Measurements from ENCODE around the gene FOXM1. TPM values are rescaled to one million over a fixed set of nuclear protein-coding genes. Genes with fewer than 3 reads are reported as not detected.

The FOXM1 gene
- total RNA-seq, 2 experiments from 2014 or later: 0.59 to 0.80 TPM

DNA sequence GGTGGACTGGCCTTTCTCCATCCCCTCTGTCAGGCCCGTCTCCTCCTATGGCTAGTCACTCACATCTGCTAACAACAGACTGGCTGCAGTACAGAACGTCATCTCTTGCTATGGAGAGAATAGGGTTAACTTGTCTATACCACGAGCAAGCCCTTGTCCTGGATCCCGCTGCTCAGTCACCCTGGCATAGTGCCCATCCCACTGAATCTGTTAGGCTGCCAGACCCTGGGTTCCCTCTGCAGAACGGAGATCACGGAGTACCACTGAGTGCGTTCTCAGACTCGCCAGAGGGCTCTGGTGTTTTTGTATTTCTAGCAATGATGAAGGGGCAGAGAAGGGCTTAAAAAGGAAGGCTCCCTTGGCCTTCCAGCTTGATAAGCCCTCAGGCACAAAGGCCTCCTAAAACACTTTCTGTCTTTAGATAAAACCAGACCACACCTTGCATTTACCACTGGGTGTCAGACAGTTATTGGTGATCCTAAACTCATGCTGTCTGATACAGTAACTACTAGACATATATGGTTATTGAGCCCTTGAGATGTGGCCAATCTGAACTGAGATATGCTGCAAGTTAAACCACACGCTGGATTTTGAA, 35.8 kb downstream of the FOXM1 start:
- peaks cover 65% of the 10 kb centered on the region for H3K36me3 Mint-ChIP-seq (ENCODE audit: low read depth)
- no peak for DNase-seq
- TF ChIP-seq, protein P1, sequence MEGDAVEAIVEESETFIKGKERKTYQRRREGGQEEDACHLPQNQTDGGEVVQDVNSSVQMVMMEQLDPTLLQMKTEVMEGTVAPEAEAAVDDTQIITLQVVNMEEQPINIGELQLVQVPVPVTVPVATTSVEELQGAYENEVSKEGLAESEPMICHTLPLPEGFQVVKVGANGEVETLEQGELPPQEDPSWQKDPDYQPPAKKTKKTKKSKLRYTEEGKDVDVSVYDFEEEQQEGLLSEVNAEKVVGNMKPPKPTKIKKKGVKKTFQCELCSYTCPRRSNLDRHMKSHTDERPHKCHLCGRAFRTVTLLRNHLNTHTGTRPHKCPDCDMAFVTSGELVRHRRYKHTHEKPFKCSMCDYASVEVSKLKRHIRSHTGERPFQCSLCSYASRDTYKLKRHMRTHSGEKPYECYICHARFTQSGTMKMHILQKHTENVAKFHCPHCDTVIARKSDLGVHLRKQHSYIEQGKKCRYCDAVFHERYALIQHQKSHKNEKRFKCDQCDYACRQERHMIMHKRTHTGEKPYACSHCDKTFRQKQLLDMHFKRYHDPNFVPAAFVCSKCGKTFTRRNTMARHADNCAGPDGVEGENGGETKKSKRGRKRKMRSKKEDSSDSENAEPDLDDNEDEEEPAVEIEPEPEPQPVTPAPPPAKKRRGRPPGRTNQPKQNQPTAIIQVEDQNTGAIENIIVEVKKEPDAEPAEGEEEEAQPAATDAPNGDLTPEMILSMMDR (IDR thresholded peaks at IDR 0.05): no peak
- no peak overlapping the region for H3K27ac Mint-ChIP-seq
- POLR2A ChIA-PET: no interaction called here
- H3K9me3 Mint-ChIP-seq: no peaks in the 10 kb centered on the region
- H3K27me3 ChIP-seq (ENCODE audit: control insufficient read depth in 1 of 2, insufficient read depth in 2 of 2, low read length in 2 of 2): no peaks in the 10 kb centered on the region
- no peaks in the 10 kb centered on the region for H3K27me3 Mint-ChIP-seq
- no peak overlapping the region for H3K4me3 ChIP-seq (ENCODE audit: low read length)
- CTCF ChIA-PET: no interaction called here
- H3K9me3 ChIP-seq (ENCODE audit: control insufficient read depth in 1 of 2, insufficient read depth in 1 of 2, low read length in 2 of 2): no peaks in the 10 kb centered on the region
- peaks cover 58% of the 10 kb centered on the region for H3K36me3 ChIP-seq (ENCODE audit: insufficient read depth, low read length)
- no peaks in the 10 kb centered on the region for H3K4me1 Mint-ChIP-seq (ENCODE audit: low read depth)
- no peaks in the 10 kb centered on the region for H3K4me1 ChIP-seq (ENCODE audit: insufficient read depth, low read length)
- no peak overlapping the region for H3K4me3 Mint-ChIP-seq
- no peak overlapping the region for H3K27ac ChIP-seq (ENCODE audit: low read depth in 1 of 2, low read length in 2 of 2)
- intact Hi-C loops (cut with DNase I, micrococcal nuclease): no loop called here
- no peak for ATAC-seq (ENCODE audit: poor library complexity)

DNA sequence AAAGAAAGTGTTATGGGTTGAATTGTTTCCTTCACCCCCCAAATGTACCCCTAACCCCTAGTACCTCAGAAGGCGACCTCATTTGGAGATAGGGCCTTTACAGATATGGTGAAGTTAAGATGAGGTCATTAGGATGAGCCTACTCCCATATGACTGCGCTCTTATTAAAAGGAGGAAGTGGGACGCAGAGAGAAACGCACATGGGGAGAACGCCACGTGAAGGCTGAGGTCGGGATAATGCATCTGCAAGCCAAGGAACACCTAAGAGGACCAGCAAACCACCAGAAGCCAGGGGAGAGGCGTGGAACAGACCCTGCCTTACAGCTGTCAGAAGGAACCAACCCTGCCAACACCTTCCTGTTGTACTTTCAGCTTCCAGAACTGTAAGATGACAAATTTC, 40.4 kb downstream of the FOXM1 start:
- POLR2A ChIA-PET: no interaction called here
- DNase-seq (no peak), ATAC-seq (ENCODE audit: poor library complexity) (no peak)
- TF ChIP-seq, protein P1 (IDR thresholded peaks at IDR 0.05): no peak
- Histone ChIP-seq H3K4me3 (ENCODE audit: low read length) (no peak overlapping the region), H3K27ac (ENCODE audit: low read depth in 1 of 2, low read length in 2 of 2) (no peak overlapping the region), H3K36me3 (ENCODE audit: insufficient read depth, low read length) (peaks cover 33% of the 10 kb centered on the region), H3K9me3 (ENCODE audit: control insufficient read depth in 1 of 2, insufficient read depth in 1 of 2, low read length in 2 of 2) (no peaks in the 10 kb centered on the region), H3K4me1 (ENCODE audit: insufficient read depth, low read length) (no peaks in the 10 kb centered on the region), H3K27me3 (ENCODE audit: control insufficient read depth in 1 of 2, insufficient read depth in 2 of 2, low read length in 2 of 2) (no peaks in the 10 kb centered on the region)
- Mint-ChIP-seq H3K4me3 (no peak overlapping the region), H3K27me3 (no peaks in the 10 kb centered on the region), H3K9me3 (no peaks in the 10 kb centered on the region), H3K27ac (no peak overlapping the region), H3K36me3 (ENCODE audit: low read depth) (peaks cover 48% of the 10 kb centered on the region), H3K4me1 (ENCODE audit: low read depth) (peaks cover 12% of the 10 kb centered on the region)
- CTCF ChIA-PET: no interaction called here
- intact Hi-C loops (cut with DNase I, micrococcal nuclease): no loop called here

DNA sequence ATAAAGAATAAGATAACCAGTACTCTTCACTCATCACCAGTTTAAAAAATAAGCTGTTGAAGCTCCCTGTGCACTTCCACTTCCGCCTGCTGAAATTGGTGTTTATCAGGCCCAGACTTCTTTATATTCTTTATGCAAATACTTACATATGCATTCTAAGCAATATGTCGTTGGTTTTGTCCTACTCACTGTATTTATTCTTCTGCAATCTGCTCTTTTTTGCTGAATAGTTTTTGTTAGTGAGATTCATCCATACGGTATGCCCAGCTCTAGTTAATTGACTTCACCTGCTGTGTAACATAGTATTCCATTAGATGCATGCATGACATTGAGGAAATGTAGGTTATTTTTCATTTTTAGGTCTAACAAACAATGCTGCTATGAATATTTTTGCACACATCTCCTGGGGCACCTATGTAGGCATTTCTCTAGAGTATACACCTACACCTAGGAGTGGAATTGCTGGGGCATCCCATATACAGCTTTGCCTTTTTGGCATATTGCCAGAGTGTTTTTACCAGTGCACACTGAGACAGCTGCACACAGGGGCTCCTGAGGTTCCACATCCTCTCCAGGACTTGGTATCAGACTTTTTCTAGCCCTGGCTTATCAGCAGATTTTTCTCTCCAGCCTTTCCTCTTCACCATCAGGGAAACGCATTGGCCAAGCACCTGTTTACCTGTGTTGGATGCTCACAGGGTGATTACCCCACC, 41.1 kb downstream of the FOXM1 start:
- ChIA-PET CTCF (no interaction called here), POLR2A (no interaction called here)
- no peak for DNase-seq
- intact Hi-C loops (cut with DNase I, micrococcal nuclease): no loop called here
- H3K27ac Mint-ChIP-seq: peak overlapping the region; percentile 5
- H3K9me3 Mint-ChIP-seq: no peaks in the 10 kb centered on the region
- Histone ChIP-seq H3K36me3 (ENCODE audit: insufficient read depth, low read length) (peaks cover 27% of the 10 kb centered on the region), H3K27me3 (ENCODE audit: control insufficient read depth in 1 of 2, insufficient read depth in 2 of 2, low read length in 2 of 2) (no peaks in the 10 kb centered on the region), H3K4me3 (ENCODE audit: low read length) (no peak overlapping the region), H3K9me3 (ENCODE audit: control insufficient read depth in 1 of 2, insufficient read depth in 1 of 2, low read length in 2 of 2) (no peaks in the 10 kb centered on the region), H3K27ac (ENCODE audit: low read depth in 1 of 2, low read length in 2 of 2) (no peak overlapping the region), H3K4me1 (ENCODE audit: insufficient read depth, low read length) (no peaks in the 10 kb centered on the region)
- H3K4me3 Mint-ChIP-seq: no peak overlapping the region
- H3K4me1 Mint-ChIP-seq (ENCODE audit: low read depth): peaks cover 12% of the 10 kb centered on the region
- peaks cover 48% of the 10 kb centered on the region for H3K36me3 Mint-ChIP-seq (ENCODE audit: low read depth)
- no peaks in the 10 kb centered on the region for H3K27me3 Mint-ChIP-seq
- TF ChIP-seq, protein P1 (IDR thresholded peaks at IDR 0.05): no peak
- ATAC-seq (ENCODE audit: poor library complexity): no peak
